GM20000 (cell line): ENCODE results near the gene POU2F1.
"Not testable (repeated sequence)": the region's sequence is repeated elsewhere in the genome, so short reads cannot be mapped to it uniquely, and the experiment has no call there.

Source experiments
- DNase-seq: peaks from one replicate; pipeline ENCODE4 v3.0.0; 2012; ENCODE audit warnings: low spot score
- TF ChIP-seq, protein P1 (sequence below): IDR thresholded peaks from 2 replicates; pipeline ENCODE4 v1.5.1; 2012; ENCODE audit warnings: mild to moderate bottlenecking, control low read depth; ENCODE audit errors: extremely low read depth, missing control alignments

Gene POU2F1

DNA sequence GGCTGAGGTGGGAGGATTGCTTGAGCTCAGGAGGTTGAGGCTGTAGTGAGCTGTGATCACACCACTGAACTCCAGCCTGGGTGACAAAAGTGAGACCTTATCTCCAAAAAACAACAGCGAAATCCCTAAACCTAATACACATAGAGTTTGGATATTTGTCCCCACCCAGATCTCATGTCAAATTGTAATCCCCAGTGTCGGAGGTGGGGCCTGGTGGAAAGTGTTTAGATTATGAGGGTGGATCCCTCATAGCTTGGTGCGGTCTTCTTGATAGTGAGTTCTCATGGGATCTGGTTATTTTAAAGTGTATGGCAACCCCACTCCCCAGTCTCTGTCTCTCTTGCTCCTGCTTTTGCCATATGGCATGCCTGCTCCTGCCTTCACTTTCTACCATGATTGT lies 94.0 kb downstream of the POU2F1 start:
- TF ChIP-seq, protein P1, sequence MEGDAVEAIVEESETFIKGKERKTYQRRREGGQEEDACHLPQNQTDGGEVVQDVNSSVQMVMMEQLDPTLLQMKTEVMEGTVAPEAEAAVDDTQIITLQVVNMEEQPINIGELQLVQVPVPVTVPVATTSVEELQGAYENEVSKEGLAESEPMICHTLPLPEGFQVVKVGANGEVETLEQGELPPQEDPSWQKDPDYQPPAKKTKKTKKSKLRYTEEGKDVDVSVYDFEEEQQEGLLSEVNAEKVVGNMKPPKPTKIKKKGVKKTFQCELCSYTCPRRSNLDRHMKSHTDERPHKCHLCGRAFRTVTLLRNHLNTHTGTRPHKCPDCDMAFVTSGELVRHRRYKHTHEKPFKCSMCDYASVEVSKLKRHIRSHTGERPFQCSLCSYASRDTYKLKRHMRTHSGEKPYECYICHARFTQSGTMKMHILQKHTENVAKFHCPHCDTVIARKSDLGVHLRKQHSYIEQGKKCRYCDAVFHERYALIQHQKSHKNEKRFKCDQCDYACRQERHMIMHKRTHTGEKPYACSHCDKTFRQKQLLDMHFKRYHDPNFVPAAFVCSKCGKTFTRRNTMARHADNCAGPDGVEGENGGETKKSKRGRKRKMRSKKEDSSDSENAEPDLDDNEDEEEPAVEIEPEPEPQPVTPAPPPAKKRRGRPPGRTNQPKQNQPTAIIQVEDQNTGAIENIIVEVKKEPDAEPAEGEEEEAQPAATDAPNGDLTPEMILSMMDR, result no peak
- DNase-seq, result no peak

DNA sequence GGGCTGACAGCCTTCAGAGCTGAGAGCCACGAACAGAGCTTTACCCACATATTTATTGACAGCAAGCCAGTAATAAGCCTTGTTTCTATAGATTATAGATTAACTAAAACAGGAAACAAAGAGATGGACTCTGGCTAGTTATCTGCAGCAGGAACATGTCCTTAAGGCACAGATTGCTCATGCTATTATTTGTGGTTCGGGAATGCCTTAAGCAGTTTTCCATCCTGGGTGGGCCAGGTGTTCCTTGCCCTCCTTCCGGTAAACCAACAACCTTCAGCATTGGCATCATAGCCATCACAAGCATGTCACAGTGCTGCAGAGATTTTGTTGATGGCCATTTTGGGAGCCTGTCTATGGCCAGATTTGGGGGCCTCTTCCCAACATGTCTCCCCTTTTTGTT lies 96.8 kb downstream of the POU2F1 start:
- TF ChIP-seq, protein P1, result no peak
- no peak for DNase-seq

DNA sequence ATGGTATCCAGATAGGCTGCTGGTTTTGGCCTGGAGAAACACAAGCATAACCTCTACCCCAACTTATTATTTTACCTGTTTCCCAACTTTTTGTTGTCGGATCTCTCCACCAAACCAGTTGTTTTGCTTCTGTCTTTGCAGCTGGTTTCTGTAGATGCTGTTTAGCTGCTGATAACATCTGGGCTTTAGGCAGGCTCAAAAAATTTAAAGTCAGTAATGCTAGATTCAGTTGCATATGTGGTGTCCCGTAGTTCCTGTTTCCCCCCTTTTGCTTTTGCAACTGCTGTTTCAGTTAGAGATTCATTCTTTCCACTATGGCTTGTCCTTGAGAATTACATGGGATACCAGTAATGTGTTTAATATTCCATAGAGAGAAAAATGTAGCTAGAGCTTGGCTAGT lies 98.5 kb downstream of the POU2F1 start:
- not testable (repeated sequence) for DNase-seq

DNA sequence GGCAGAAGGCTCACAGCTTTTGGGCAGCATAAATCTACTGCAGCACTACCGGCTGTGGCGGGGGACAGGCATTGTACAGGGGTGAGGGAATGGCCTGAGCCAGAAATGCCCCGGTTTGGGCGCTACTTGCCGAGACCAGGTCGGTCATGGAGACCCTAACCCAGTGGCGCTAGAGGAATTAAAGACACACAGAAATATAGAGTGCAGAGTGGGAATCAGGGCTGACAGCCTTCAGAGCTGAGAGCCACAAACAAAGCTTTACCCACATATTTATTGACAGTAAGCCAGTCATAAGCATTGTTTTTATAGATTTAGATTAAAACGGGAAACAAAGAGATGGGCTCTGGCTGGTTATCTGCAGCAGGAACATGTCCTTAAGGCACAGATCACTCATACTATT lies 101.8 kb downstream of the POU2F1 start:
- DNase-seq, result no peak
- TF ChIP-seq, protein P1, result no peak

DNA sequence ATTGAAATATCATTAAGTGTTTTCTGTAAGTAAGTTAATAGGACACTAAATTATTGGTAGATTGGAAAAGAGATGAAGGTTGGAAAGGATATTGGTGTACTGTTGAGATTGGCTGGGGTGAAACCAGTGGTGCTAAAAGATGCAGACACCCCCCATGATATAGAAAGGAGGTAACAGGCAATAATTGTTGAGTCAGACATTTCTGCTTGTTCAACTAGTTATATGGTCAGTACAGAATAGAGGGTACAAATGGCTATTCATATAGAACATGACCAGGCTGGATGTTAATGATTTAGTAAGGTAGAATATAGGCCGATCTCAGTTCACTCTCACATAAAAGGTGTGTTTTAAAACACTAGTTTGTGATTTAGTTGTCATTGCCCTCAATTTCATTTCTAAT lies 104.5 kb downstream of the POU2F1 start:
- TF ChIP-seq, protein P1, result no peak
- DNase-seq, result no peak

DNA sequence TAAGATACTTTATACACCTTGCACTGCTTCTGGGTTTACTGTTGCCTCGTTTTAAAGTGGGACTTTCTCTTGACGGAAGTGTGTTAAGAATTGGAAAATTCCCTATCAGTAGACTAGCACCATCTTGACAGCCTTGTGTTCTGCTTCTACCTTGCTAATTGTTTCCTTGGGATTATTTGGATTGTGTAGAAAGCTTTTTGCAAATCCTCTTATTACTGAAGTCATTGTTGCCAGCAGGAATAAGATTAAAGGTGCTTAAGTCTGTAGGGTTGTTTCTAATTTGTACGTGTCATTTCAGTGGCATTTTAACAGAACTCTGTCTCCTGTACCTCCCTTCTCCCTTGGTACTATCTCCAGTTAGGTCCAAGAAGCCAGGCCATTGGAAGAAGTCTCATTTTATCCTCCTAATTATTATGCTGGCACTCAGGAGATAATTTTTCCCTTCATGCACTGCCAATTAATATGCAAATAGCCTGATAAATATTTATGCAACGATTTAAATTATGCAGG lies 107.7 kb downstream of the POU2F1 start:
- TF ChIP-seq, protein P1, result no peak
- DNase-seq, result no peak

DNA sequence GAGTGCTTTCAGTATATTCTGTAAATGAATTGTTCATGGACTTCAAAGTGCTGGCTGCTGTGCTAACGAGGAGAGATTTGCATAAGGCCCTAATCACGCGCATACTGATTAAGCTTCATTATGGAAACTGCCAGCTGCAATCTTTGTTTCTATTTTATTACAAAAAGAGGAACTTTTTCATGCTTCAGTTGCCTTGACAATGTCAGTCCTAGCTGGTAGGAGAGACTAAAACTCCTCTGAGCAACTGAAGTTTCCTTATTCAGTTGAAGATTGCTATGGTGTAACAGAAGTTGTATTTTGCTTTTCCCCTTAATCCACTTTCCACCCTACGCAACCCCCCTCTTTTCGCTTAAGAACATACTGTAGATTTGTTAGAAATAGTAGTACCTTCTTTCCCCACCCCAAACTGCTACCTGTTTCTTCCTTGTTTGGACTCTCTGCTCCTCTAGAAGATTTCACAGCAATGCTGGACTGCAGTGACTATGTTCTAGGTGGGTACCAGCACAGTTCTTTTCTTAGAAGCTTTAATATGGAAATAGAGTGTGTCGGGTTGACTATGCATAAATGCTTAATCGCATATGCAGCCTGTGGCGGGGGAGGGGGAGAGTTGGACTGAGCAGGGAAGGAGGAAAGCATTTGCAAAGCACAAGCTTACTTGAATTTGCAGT lies 108.3 kb downstream of the POU2F1 start:
- DNase-seq, result peak; percentile 54
- TF ChIP-seq, protein P1, result no peak

DNA sequence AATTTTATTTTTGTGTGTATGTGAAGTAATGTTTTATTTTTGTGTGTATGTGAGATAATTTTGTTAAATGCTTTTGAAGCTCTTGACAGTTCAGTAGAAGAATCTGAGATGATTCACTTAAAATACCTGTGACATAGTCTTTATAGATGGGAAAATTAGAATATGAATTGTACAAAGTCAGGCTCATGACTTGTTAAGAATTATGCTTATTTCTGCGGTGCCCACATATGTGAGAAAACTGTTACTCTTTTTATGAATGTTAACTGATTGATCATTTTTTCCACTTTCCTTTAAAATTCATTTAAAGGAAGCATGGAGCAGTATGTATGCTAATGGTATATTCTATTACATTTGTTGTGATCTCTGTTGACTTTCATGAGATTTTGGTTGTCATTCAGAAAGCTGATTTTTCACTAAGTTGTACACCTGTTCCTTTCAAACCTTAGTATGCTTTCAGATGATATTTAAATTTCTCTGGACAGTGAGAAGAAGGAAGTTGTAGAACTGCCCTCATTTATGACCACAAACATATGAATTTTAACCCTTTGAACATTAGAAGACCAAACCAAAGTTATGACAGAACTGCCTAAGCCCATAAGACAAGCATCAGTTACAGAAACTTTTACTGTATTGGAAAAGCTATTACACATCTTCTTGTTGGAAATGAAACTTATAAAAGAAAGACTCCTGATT lies 110.1 kb downstream of the POU2F1 start:
- no peak for DNase-seq

More for the DNA sequence above, 110.1 kb downstream of the POU2F1 start:
- TF ChIP-seq, protein P1, result no peak
